ENCODE data around the gene TMEM184B.

The TMEM184B gene

DNA sequence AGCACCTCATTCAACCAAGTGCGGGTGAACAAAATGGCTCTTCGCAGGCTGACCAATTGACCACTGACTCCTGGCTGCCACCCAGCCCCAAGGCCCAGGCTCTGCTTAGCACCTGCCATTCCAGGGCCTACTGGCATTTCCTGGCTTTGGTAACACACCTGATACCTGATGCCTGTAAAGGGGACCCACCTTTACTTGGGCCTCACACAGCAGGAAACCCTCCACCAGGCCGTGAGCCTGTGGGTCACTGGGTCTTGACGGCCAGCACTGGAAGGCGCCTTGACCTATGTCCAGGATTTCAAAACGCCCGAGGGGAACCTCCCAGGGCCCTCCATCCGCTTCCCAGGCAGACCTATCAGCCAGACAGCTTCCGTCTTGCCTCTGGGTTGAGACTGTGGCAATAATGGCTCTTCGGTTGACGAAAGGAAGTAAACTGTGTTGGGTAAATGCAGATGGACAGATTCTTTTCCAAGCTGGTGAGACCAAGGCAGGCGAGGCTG lies 16.8 kb upstream of the TMEM184B start:
- peak overlapping the region; percentile 54 for H4K91ac ChIP-seq (ENCODE audit: low read depth, low read length)
- WGBS (ENCODE audit: extremely low coverage, insufficient coverage, insufficient read length) = no CpG with 5 or more reads among the region's 12 CpGs
- H2BK12ac ChIP-seq (ENCODE audit: low read length) = peak overlapping the region; percentile 56

DNA sequence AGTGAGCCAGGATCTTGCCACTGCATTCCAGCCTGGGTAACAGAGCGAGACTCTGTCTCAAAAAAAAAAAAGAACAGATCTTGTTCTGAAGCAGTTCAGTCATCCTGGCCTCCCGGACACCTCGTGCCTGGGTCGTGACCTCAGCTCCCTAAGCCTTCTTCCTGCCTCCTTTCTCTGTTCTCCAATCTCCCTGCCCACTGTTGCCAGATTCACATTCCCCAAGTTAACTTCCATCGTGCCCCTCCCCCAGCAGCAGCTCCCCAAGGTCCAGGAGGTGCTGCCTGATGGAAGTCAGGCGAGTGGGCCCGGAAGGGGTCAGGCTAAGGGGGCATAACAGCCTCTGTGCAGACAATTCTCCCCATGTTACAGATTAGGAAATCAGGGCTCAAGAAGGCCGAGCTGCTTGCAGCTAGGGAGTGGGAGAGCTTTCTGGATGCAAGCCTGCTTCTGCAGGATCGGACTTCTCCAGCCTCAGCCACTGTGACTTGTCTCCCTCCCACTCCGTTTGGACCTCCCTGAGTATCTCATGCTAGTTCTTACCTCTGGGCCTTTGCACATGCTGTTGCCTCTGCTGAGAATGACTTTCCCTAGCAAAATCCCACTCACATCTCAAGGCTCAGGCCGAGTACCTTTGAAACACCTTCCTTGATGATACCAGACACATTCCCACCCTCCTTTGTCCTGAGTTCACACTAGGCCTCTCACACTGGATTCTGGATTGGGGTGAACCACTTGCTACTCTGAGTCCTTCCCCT lies 14.3 kb upstream of the TMEM184B start:
- H3K4me2 ChIP-seq (ENCODE audit: low read length) = no peak overlapping the region
- no peak overlapping the region for H2BK12ac ChIP-seq (ENCODE audit: low read length)
- WGBS (ENCODE audit: extremely low coverage, insufficient coverage, insufficient read length) = no CpG with 5 or more reads among the region's 11 CpGs
- no peak overlapping the region for H4K91ac ChIP-seq (ENCODE audit: low read depth, low read length)
- H3K9me3 ChIP-seq (ENCODE audit: insufficient read depth, low read depth, low read length) = peaks cover 2% of the 10 kb centered on the region
- peaks cover 26% of the 10 kb centered on the region for H3K79me1 ChIP-seq (ENCODE audit: low read length)
- no peak overlapping the region for H3K4ac ChIP-seq (ENCODE audit: low read depth, low read length)
- peak overlapping the region; percentile 30 for H2BK120ac ChIP-seq (ENCODE audit: insufficient read depth, low read length, poor library complexity)
- no peak overlapping the region for H3K9ac ChIP-seq (ENCODE audit: low read length)
- peaks cover 17 to 18% of the 10 kb centered on the region in 2 experiments for H3K36me3 ChIP-seq (ENCODE audit: control insufficient read depth in 1 of 2, insufficient read depth in 2 of 2, low read length in 2 of 2)
- no peak overlapping the region for H3K23ac ChIP-seq (ENCODE audit: low read length)
- DNase-seq = no peak
- no peak overlapping the region for H4K12ac ChIP-seq (ENCODE audit: low read depth, low read length)
- no peak overlapping the region for H3K4me3 ChIP-seq (ENCODE audit: low read depth, low read length)
- no peak overlapping the region for H3K18ac ChIP-seq (ENCODE audit: low read length)
- no peaks in the 10 kb centered on the region for H3K27me3 ChIP-seq (ENCODE audit: insufficient read depth, low read length)
- peak overlapping the region; percentile 31 for H3K27ac ChIP-seq (ENCODE audit: low read depth, low read length)
- no peak overlapping the region for H2BK5ac ChIP-seq (ENCODE audit: low read depth, low read length, poor library complexity)
- peaks cover 1% of the 10 kb centered on the region for H3K79me2 ChIP-seq (ENCODE audit: control insufficient read depth, insufficient read depth, low read length, poor library complexity)
- H3K4me1 ChIP-seq (ENCODE audit: control insufficient read depth in 1 of 2, insufficient read depth in 2 of 2, low read length in 2 of 2) = peaks cover 40 to 46% of the 10 kb centered on the region in 2 experiments
- no peak overlapping the region for H4K8ac ChIP-seq (ENCODE audit: low read depth, low read length)
- H3K14ac ChIP-seq (ENCODE audit: low read length) = no peak overlapping the region
- H2AFZ ChIP-seq (ENCODE audit: insufficient read depth, low read length, poor library complexity) = no peak overlapping the region
- peak overlapping the region; percentile 65 for H2AK5ac ChIP-seq (ENCODE audit: low read length)

More for the DNA sequence above, 16.8 kb upstream of the TMEM184B start:
- Histone ChIP-seq H4K12ac (ENCODE audit: low read depth, low read length) (peak overlapping the region; percentile 50), H3K23ac (ENCODE audit: low read length) (no peak overlapping the region), H3K36me3 (ENCODE audit: control insufficient read depth in 1 of 2, insufficient read depth in 2 of 2, low read length in 2 of 2) (peaks cover 42% of the 10 kb centered on the region in 2 experiments), H3K4me1 (ENCODE audit: control insufficient read depth in 1 of 2, insufficient read depth in 2 of 2, low read length in 2 of 2) (peaks cover 38 to 41% of the 10 kb centered on the region in 2 experiments), H2BK5ac (ENCODE audit: low read depth, low read length, poor library complexity) (peak overlapping the region; percentile 51), H3K18ac (ENCODE audit: low read length) (peak overlapping the region; percentile 28), H3K27me3 (ENCODE audit: insufficient read depth, low read length) (no peaks in the 10 kb centered on the region), H3K14ac (ENCODE audit: low read length) (peak overlapping the region; percentile 35), H4K8ac (ENCODE audit: low read depth, low read length) (peak overlapping the region; percentile 40), H3K9ac (ENCODE audit: low read length) (no peak overlapping the region), H3K79me2 (ENCODE audit: control insufficient read depth, insufficient read depth, low read length, poor library complexity) (peaks cover 1% of the 10 kb centered on the region), H3K27ac (ENCODE audit: low read depth, low read length) (peak overlapping the region; percentile 55), H2BK120ac (ENCODE audit: insufficient read depth, low read length, poor library complexity) (peak overlapping the region; percentile 25), H3K4me3 (ENCODE audit: low read depth, low read length) (no peak overlapping the region), H3K9me3 (ENCODE audit: insufficient read depth, low read depth, low read length) (peaks cover 2% of the 10 kb centered on the region), H3K4me2 (ENCODE audit: low read length) (no peak overlapping the region), H2AK5ac (ENCODE audit: low read length) (peak overlapping the region; percentile 50), H3K4ac (ENCODE audit: low read depth, low read length) (no peak overlapping the region), H2AFZ (ENCODE audit: insufficient read depth, low read length, poor library complexity) (no peak overlapping the region), H3K79me1 (ENCODE audit: low read length) (peaks cover 20% of the 10 kb centered on the region)
- peak; percentile 87 to 89 for DNase-seq

DNA sequence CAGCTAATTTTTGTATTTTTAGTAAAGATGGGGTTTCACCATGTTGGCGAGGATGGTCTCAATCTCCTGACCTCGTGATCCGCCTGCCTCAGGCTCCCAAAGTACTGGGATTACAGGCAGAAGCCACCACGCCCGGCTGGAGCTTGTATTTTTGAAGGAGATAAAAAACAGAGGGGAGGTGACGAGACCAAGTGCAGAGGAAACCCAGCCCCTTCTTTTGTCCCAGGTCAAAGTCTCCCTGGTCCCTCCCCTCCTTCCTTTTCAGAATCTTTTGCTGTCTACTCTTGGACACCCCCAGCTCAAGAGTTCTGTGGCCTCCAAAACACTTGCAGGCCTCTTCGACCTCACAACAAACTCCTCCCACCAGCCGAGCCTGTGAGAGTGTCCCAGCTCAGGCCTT lies 12.2 kb upstream of the TMEM184B start:
- Histone ChIP-seq H2BK5ac (ENCODE audit: low read depth, low read length, poor library complexity) (no peak overlapping the region), H4K8ac (ENCODE audit: low read depth, low read length) (peak overlapping the region; percentile 46), H3K4me3 (ENCODE audit: low read depth, low read length) (no peak overlapping the region), H3K79me2 (ENCODE audit: control insufficient read depth, insufficient read depth, low read length, poor library complexity) (no peaks in the 10 kb centered on the region), H4K12ac (ENCODE audit: low read depth, low read length) (no peak overlapping the region), H3K14ac (ENCODE audit: low read length) (peak overlapping the region; percentile 14), H3K36me3 (ENCODE audit: control insufficient read depth in 1 of 2, insufficient read depth in 2 of 2, low read length in 2 of 2) (peaks cover 5 to 7% of the 10 kb centered on the region in 2 experiments), H2AFZ (ENCODE audit: insufficient read depth, low read length, poor library complexity) (no peak overlapping the region), H2AK5ac (ENCODE audit: low read length) (peak overlapping the region; percentile 44), H2BK120ac (ENCODE audit: insufficient read depth, low read length, poor library complexity) (no peak overlapping the region), H3K9ac (ENCODE audit: low read length) (no peak overlapping the region), H4K91ac (ENCODE audit: low read depth, low read length) (peak overlapping the region; percentile 19), H3K79me1 (ENCODE audit: low read length) (peaks cover 25% of the 10 kb centered on the region), H3K9me3 (ENCODE audit: insufficient read depth, low read depth, low read length) (peaks cover 2% of the 10 kb centered on the region), H3K27me3 (ENCODE audit: insufficient read depth, low read length) (no peaks in the 10 kb centered on the region), H3K4ac (ENCODE audit: low read depth, low read length) (peak overlapping the region; percentile 12), H3K18ac (ENCODE audit: low read length) (no peak overlapping the region), H3K23ac (ENCODE audit: low read length) (no peak overlapping the region), H3K27ac (ENCODE audit: low read depth, low read length) (peak overlapping the region; percentile 24), H3K4me2 (ENCODE audit: low read length) (no peak overlapping the region), H3K4me1 (ENCODE audit: control insufficient read depth in 1 of 2, insufficient read depth in 2 of 2, low read length in 2 of 2) (peaks cover 31 to 34% of the 10 kb centered on the region in 2 experiments), H2BK12ac (ENCODE audit: low read length) (peak overlapping the region; percentile 40)
- DNase-seq = no peak
- no CpG with 5 or more reads among the region's 8 CpGs for WGBS (ENCODE audit: extremely low coverage, insufficient coverage, insufficient read length)

DNA sequence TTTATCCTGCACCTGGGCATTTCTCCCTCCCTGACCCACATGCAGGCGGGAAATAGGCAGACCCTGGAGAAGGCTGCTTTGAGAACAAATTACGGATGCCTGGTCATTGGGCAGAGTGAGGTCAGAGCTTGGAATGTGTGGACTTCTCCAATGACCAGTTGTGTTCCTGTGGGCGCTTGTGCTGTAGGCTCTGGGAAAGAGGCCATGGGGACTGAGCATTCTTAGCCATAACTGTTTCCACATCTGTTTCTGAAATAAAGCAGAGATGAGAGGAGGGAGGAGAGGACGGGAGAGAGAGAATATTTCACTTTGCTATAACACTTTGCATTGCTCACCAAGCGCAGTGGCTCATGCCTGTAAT lies 11.2 kb upstream of the TMEM184B start:
- Histone ChIP-seq H3K4me2 (ENCODE audit: low read length) (no peak overlapping the region), H3K4ac (ENCODE audit: low read depth, low read length) (no peak overlapping the region), H3K27ac (ENCODE audit: low read depth, low read length) (peak overlapping the region; percentile 73), H3K23ac (ENCODE audit: low read length) (no peak overlapping the region), H4K91ac (ENCODE audit: low read depth, low read length) (peak overlapping the region; percentile 60), H3K27me3 (ENCODE audit: insufficient read depth, low read length) (no peaks in the 10 kb centered on the region), H2BK120ac (ENCODE audit: insufficient read depth, low read length, poor library complexity) (no peak overlapping the region), H2AK5ac (ENCODE audit: low read length) (no peak overlapping the region), H3K4me3 (ENCODE audit: low read depth, low read length) (no peak overlapping the region), H3K9me3 (ENCODE audit: insufficient read depth, low read depth, low read length) (peaks cover 2% of the 10 kb centered on the region), H2AFZ (ENCODE audit: insufficient read depth, low read length, poor library complexity) (no peak overlapping the region), H3K79me1 (ENCODE audit: low read length) (peaks cover 20% of the 10 kb centered on the region), H3K18ac (ENCODE audit: low read length) (peak overlapping the region; percentile 45), H3K14ac (ENCODE audit: low read length) (no peak overlapping the region), H4K12ac (ENCODE audit: low read depth, low read length) (peak overlapping the region; percentile 14), H3K9ac (ENCODE audit: low read length) (no peak overlapping the region), H3K4me1 (ENCODE audit: control insufficient read depth in 1 of 2, insufficient read depth in 2 of 2, low read length in 2 of 2) (peaks cover 26 to 29% of the 10 kb centered on the region in 2 experiments), H4K8ac (ENCODE audit: low read depth, low read length) (peak overlapping the region; percentile 12), H3K79me2 (ENCODE audit: control insufficient read depth, insufficient read depth, low read length, poor library complexity) (no peaks in the 10 kb centered on the region), H2BK12ac (ENCODE audit: low read length) (peak overlapping the region; percentile 44), H2BK5ac (ENCODE audit: low read depth, low read length, poor library complexity) (peak overlapping the region; percentile 44), H3K36me3 (ENCODE audit: control insufficient read depth in 1 of 2, insufficient read depth in 2 of 2, low read length in 2 of 2) (no peaks in the 10 kb centered on the region)
- peak; percentile 95 to 96 for DNase-seq
- WGBS (ENCODE audit: extremely low coverage, insufficient coverage, insufficient read length) = no CpG with 5 or more reads among the region's 5 CpGs

Measured in trophoblast cell (in vitro differentiated cells and primary cell).